HG03045 (cell line): ENCODE data around the gene GPC6.

ENCODE experiments used
- ATAC-seq: cut with Tn5 transposase; IDR thresholded peaks from one replicate; pipeline ENCODE4 v1.9.1; 2021; ENCODE audit warnings: mild to moderate bottlenecking, moderate library complexity; ENCODE audit not compliant: unreplicated experiment

The GPC6 gene

DNA sequence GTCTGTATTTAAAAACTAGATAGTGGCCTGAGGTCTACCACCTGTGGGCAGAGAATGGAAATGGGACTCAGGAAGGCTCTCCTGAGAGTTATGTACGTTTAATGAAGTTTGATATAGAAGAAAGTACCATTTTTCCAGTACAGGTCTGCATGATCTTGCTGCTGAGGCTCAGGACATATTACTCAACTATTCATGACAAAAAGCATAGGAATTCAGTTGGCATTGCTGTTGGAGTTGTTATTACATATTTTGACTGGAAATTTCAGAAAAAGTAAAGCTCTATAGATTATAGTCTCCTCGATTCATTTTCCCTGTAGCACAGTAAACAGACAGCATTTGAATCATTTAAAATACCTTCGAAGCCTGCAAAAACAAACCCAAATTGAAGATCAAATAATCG is 783.1 kb downstream of the GPC6 start:
- no peak for ATAC-seq

DNA sequence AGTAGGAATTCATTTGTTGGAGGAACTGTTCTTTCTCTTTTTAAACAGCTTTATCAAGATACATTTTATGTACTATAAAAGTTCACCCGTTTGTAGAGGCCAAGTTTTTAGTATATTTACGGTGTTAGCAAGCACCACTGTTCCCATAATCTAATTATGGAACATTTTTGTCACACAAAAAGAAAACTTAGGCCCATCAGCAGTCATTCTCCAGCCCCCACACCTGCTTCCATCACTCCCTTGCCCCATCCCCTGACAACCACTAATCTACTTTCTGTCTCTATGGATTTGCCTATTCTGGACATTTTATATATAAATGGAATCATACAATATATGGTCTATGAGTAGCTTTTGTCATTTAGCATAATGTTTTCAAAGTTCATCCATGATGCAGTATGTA is 787.9 kb downstream of the GPC6 start:
- no peak for ATAC-seq

DNA sequence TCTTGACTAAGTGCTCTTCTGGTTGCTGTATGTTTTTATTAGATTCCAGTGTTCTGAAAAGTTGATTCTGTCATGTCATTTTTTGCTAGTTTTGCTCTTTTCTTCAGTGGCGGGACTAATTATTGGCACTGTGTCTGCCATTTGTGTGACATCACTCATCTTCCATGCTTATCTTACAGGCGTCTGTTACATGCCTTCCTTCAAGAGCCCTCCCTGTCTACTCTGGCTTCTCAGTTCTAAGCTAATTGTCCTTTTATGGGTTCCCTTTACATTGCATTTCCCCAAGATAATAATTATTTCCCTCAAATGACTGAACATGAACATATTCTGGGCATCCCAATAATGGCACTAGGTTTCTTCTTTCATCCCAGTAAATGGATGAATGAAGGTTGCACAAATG is 793.8 kb downstream of the GPC6 start:
- ATAC-seq = no peak

DNA sequence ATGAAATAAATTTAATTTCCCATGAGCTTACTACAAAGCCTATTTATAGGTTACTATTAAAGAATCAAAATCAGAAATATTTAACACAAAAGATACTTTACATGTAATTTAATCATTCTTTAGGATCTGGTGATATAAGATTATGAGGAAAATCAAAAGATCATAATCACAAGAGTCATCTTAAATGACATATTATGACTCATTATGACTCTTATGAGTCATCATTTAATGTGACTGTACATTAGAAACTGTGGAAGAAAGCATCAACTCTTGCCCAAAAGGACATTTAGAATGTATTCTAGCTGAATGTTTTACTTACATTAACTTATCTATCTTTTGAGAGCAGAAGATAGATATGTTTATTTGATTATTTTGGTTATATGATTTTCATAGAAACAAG is 794.2 kb downstream of the GPC6 start:
- ATAC-seq = no peak

DNA sequence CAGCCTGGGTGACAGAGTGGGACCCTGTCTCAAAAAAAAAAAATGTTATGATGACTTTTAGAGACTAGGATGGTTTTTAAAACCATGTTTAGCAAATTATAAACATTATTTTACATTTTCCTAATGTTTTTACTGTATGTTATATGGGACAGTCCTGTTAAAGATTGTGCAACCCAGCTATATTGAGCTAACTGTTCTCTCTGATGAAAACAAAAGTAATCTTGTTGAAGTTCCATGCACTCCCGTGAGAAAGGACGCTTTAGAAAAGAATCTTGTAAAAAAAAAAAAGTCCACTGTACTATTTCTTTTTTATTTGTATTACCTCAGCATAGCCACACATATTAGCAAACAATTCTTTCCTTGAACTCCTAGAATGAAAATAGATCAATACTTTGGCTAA is 801.6 kb downstream of the GPC6 start:
- ATAC-seq = no peak

DNA sequence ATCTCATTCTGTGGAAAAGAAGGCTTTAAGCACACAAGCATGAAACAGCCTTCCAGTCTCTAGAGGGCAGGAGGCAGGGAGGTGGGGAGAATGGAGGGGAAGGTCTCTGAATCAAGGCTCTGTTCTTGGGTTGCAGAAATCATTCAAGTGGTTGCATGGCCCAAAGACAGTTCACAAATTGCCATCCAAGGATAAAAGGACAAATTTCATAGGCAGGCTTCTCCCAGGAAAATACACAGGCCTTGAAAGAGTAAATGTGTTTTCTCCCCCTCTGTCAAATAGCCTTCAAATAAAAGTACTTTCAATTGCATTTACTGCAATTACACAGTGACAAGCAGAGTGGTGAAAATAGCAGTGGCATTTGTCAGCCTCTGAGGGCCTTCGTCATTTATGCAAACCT is 802.0 kb downstream of the GPC6 start:
- no peak for ATAC-seq

DNA sequence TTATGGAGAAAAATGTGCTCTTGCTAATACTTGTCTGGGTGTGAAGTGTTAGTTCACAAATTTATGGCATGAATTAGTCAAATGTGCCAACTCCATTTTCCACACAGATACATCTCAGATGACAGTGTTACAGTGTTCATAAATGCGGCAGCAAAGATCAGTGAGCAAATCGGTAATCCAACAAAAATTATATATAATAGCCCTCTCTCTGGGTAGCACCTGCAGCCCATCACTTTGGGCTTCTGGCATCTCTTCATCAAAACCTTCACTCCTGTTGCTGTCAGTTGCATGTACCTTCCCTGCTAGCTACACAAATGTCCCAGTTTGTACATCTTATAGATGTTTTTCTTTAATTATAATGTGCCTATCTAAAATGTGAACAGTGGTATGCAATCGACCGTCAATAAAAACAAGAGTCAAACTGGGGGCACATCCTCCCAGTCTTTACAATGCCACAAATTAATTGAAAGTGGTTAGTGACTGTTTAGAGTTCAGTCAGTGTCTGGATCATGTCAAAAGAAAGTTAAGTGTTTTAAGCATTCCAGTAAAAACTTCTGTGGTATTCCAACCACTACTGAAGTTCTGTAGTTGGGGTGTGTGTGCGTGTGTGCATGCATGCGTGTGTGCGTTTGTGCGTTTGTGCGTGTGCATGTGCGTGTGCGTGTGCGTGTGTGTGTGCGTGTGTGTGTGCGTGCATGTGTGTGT is 804.0 kb downstream of the GPC6 start:
- ATAC-seq = no peak

DNA sequence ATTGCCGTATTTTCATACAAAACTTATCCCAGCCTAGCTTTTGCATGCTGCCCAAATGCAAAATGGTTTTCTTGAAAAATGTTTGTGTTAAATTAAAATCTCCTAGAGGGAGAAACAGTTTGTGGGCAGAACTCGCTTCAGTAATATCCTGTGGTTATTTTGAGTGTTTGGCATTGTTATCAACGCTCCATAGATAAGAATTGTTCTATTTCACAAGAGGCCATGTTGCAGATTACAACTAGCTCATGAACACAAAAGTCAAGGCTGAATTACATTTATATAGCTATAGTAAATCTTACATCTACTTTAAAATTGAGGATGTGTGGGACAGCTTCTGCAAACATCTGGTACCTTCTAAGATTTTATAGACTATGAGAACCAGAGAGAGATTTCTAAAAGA is 805.0 kb downstream of the GPC6 start:
- no peak for ATAC-seq

DNA sequence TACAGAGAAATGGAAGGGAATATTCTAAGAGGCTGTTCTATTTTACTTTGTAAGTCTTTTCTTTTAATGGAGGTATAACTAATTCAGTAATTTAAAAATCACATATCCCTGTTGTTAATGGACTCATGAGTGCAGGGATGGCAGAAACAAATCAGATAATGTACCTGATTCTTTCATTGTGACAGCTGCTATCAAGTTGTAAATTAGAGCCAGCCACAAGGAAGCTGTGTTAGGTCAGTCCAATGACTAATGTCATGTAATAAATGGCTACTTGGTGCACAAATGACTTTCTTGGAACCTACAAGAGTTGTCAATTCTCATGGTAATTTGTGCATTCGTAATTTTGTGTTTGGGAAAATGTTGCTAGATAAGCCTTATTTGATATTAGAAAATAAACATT is 806.5 kb downstream of the GPC6 start:
- ATAC-seq = no peak

DNA sequence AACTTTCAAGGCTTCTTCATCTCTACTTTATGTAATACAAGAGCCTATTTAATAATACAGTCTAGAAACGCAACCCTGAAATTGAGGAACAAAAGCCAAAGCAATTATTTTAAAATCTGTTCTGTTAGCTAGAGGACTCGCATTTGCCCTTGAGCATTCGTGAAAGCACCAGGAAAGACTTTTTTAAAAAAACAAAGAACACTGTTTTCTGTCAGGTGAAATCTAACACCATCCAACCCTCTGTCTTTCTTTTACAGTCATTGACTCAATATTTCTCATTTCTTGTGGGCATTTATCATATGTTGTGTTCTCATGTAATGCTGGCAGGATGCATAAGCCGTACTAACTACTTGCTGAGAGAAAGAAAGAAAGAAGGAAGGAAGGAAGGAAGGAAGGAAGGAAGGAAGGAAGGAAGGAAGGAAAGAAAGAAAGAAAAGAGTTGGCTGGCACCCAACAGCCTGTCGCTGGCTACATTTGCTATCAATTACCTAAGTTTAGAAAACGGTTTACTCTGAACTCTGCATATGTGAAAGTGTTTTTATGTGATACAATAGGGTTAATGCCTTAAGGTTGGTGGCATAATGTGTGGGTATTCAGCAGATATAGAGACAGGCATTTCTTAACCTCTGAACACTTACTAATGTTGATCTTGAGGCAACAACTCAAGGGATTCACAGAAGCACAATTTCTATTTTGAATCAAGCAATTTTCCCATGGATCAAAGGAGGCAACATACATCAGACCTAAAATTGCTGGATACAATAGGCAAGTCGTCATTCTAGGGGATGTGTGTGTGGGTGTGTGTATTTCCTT is 807.4 kb downstream of the GPC6 start:
- no peak for ATAC-seq

DNA sequence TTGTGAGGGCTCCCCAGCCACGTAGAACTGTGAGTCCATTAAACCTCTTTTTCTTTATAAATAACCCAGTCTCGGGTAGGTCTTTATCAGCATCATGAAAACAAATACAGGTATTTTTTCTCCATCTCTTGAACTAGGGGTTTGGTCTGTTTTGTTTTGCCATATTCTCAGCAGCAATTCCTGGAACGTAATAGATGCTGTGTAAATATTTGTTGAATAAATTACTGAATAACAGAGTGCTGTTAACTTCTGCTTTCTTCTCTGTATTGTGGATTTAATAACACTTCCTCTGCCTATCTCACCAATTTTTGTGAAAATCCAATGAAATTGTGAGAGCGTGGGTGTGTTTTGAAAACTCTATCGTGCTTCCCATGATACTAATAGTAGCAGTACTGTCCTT is 823.4 kb downstream of the GPC6 start:
- no peak for ATAC-seq

DNA sequence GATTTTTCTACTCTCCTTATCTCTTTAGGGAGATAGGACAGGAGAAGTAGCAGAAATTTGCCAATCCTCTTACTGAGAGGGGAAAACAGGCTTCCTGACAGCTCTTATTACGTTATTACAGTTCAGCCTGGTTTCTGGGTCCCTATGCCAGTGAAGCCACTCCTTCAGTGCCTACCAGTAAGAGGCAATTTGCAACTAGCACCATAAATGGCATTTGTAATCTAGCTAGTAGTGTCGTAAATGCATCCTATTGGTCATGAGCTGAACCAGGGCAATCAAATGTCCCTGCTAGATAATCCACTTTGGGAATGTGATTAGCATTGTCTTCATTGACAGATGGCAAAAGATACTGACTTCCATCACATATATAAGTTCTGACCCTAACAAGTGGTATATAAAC is 824.1 kb downstream of the GPC6 start:
- ATAC-seq = no peak

DNA sequence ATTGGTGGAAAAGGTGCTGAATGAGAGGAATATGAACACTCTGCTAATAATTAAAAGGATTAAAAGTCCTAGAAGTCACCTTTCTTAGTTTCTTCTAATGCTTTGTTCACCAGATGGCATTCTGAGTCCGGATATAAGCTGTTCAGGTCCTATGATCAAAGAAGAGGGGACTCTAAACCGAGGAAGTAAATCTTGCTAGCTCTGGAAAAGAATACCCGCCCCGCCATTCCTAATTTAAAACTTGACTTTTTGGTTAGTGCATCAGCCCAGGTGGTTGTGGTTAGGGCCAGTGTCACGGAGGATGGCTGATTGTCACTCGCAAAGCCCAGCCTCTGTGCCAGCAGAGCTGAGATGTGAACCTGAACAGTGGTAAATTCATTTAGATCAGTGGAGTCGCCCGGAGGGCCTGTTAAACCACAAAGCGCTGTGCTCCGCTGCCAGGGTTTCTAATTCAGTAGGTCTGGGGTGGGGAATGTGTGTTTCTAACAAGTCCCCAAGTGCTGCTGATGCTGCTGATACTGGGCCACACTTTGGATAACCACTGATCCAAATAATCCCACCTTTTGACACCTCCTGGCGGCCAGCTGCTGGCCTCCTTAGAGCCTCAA is 827.5 kb downstream of the GPC6 start:
- ATAC-seq = no peak

DNA sequence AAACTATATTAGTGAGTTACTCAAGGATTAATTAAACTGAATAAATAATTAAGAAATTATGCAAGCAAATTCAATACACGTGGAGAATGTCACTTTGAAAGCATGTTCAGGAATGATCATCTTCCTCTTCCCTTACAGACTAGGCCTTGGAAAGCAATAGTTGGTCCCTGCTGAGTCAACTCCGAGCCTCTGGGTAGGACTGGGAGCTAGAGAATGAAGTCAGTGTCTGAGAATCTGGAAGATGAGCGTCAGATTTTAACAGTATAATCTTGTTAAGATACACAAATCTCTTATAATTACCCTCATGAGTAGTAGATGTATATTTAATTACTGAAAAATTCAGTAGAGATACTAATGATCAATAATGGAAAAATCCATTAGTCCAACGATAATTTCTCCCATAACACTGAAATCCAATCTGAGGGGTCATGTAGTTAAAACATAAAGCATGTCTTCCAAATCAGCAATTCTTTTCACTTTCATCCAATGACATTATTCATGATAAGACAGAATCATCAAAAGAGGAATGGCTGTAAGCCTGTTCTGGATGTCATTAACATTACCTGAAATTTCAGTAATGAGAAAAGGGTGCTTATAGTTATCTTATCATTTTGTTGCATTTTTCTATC is 829.9 kb downstream of the GPC6 start:
- no peak for ATAC-seq

DNA sequence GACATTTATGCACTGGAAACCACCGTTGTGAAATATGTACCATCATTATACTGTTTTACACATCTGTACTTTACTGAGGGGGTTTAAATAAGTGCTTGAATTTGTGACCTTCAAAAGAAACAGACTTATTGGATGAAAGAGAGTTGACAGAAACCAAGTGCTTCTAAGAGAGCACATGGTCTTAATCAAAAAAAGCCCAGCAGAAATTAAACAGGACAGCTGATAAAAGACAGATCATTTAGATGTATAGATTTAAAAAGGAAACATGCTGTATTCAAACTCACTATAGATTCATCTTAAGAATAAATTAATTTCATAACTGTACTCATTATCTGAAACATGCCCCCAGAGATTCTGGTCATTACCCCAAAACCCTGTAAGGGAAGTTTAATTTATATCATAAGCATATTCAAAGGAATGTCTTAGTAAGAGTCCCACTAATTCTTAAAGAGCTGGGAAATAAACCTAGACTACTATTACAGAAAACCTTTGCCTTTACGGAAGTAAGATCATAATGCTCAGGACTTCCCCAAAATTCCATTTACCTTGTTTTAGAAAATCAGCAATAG is 831.1 kb downstream of the GPC6 start:
- ATAC-seq = no peak

DNA sequence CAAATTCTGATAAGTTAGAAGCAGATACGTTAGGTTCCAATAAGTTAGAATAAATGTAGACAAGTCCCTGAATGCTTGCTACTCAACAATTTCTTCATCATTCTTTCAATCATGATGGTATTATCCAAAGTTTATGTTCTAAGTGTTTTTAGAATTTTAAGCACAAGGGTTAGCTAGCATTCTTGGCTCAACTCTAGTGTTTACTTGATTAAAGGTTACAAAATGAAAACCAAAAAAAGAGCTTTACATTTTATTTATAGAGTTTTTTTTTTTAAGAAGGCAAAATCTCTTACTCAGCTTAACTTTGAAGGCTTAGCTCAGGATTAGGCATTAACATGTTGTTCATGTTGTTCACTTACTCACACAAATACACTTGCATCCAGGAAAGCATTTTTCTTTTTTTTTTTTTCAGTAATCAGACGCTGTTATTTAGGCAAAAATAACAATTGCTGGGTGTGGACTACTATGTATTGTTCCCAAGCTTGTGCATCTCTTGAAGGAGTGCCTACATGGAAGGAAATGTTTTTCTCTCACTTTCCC is 832.3 kb downstream of the GPC6 start:
- no peak for ATAC-seq

DNA sequence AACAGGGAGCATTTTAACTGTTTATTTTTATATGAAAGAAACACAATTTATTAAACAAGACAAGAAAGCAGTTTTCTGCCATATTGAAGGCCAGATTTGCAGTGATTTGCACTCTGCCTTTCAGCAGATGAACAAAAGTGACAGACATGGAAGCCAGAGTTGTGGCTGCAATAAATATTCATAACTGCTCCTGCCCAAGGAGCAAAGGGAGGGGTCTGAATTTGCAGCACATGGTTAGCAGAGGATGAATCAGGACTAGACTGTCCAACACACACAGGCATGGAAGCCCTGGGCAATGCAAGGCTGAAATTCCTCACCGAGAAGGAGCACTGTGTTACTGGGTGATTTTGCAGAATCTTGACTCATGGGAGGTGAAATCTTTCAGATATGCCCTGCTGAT is 834.7 kb downstream of the GPC6 start:
- ATAC-seq = no peak

DNA sequence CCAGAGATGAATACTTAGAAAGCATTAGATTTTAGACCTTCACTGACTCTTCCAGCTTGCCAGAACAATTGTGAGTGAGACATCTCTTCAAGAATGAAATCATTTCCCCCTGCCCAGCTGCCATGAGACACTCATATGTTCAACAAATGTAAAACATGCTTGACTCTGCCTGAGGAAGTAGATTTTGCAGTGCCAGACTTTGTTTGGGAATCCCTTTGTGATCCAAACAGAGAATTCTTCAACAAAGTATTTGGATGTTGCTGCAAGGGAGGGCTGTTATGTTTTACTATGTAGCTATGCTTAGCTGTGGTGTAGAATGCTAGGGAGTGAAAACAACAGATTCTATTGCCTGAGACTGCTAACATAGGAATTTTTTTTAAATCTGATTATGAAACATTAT is 836.5 kb downstream of the GPC6 start:
- ATAC-seq = no peak

DNA sequence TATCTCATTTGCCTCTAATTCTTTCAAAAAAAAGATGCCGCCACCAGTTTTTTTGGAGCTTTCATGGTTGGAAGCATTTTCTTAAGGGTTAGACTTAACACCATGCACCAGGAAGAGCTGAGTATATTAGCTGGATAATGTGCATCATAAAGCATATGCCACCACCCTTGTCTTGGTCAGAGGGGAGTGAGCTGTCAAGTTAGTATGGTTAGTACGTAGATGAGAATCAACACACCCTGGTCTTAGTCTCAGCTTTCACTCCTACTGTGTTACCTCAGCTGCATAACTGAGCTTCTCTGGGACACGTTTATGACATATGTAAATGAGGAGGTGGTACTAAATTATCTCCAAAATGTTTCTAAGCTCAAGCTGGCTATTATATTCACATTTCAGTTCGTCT is 837.2 kb downstream of the GPC6 start:
- ATAC-seq = no peak

DNA sequence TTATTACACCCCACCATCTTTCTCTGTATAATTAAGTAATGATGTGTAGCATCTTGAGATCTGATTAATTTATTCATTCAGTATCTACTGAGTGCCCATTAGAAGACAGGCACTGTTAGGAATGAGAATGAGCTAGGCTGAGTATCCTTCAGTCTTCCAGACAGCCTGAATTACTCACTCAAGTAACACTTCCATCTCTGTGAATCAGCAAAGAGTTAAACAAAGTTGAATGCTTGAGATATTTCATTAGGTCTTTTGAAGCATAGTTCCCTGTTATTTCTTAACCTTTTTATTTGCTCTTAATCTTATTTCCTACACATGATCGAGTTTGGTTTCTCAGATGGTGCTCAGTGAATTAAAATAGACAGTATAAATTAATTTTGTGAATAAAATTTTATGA is 839.1 kb downstream of the GPC6 start:
- no peak for ATAC-seq
